H9 (cell line): Measurements from ENCODE around the gene OMA1. TPM values are rescaled to one million over a fixed set of nuclear protein-coding genes. Genes with fewer than 3 reads are reported as not detected.

ENCODE experiments used
- DNase-seq: peaks from one replicate; pipeline ENCODE4 v3.0.0-alpha.2; 2017
- H2AFZ ChIP-seq: one replicate; pipeline ENCODE4 v1.6.1; 2013; ENCODE audit warnings: mild to moderate bottlenecking, low read length, control low read depth, moderate library complexity
- H2AK5ac ChIP-seq: 2 replicates; pipeline ENCODE4 v1.6.1; 2013; ENCODE audit warnings: low read length, control low read depth, mixed read lengths; ENCODE audit not compliant: insufficient read length
- H2BK120ac ChIP-seq: one replicate; pipeline ENCODE4 v1.6.1; 2013; ENCODE audit warnings: low read depth, mild to moderate bottlenecking, low read length, control low read depth, inconsistent platforms; ENCODE audit not compliant: poor library complexity, severe bottlenecking
- H2BK12ac ChIP-seq: 2 replicates; pipeline ENCODE4 v1.6.1; 2013; ENCODE audit warnings: low read length, control low read depth, mixed read lengths, low read depth; ENCODE audit not compliant: insufficient read length
- H2BK15ac ChIP-seq: 2 replicates; pipeline ENCODE4 v1.6.1; 2013; ENCODE audit warnings: low read depth, low read length, control low read depth
- H2BK20ac ChIP-seq: one replicate; pipeline ENCODE4 v1.6.1; 2013; ENCODE audit warnings: low read depth, mild to moderate bottlenecking, low read length, control low read depth, inconsistent platforms; ENCODE audit not compliant: poor library complexity, severe bottlenecking
- H2BK5ac ChIP-seq: 2 replicates; pipeline ENCODE4 v1.6.1; 2013; ENCODE audit warnings: low read length, control low read depth, mixed read lengths; ENCODE audit not compliant: insufficient read length
- H3K14ac ChIP-seq: 2 replicates; pipeline ENCODE4 v1.6.1; 2013; ENCODE audit warnings: low read length, control low read depth; ENCODE audit not compliant: insufficient read depth
- H3K18ac ChIP-seq: 2 replicates; pipeline ENCODE4 v1.6.1; 2013; ENCODE audit warnings: low read depth, mild to moderate bottlenecking, mixed read lengths, low read length, control low read depth; ENCODE audit not compliant: insufficient read length
- H3K23ac ChIP-seq: 2 replicates; pipeline ENCODE4 v1.6.1; 2013; ENCODE audit warnings: low read length, control low read depth, mixed read lengths, low read depth; ENCODE audit not compliant: insufficient read length
- H3K23me2 ChIP-seq: 2 replicates; pipeline ENCODE4 v1.6.1; 2013; ENCODE audit warnings: low read depth, mild to moderate bottlenecking, mixed read lengths, low read length, control low read depth; ENCODE audit not compliant: insufficient read length, poor library complexity, severe bottlenecking
- H3K27ac ChIP-seq: 2 replicates; pipeline ENCODE4 v1.5.1; 2013; ENCODE audit warnings: low read length, control low read depth, mixed read lengths, low read depth; ENCODE audit not compliant: insufficient read length
- H3K27me3 ChIP-seq: 2 replicates; pipeline ENCODE4 v1.6.1; 2013; ENCODE audit warnings: low read length, control low read depth, inconsistent platforms; ENCODE audit not compliant: insufficient read depth
- H3K4ac ChIP-seq: 2 replicates; pipeline ENCODE4 v1.6.1; 2013; ENCODE audit warnings: low read depth, mild to moderate bottlenecking, control low read depth, inconsistent platforms, low read length, moderate library complexity
- H3K4me1 ChIP-seq: 2 replicates; pipeline ENCODE4 v1.6.1; 2013; ENCODE audit warnings: low read length, control low read depth, inconsistent platforms; ENCODE audit not compliant: insufficient read depth
- H3K4me2 ChIP-seq: 2 replicates; pipeline ENCODE4 v1.6.1; 2013; ENCODE audit warnings: low read length, control low read depth, mixed read lengths; ENCODE audit not compliant: insufficient read length, insufficient read depth
- H3K56ac ChIP-seq: 2 replicates; pipeline ENCODE4 v1.6.1; 2013; ENCODE audit warnings: low read depth, mild to moderate bottlenecking, mixed read lengths, low read length, control low read depth; ENCODE audit not compliant: insufficient read length
- H3K79me1 ChIP-seq: 2 replicates; pipeline ENCODE4 v1.6.1; 2013; ENCODE audit warnings: low read depth, mild to moderate bottlenecking, moderate library complexity, low read length, control low read depth, inconsistent platforms; ENCODE audit not compliant: insufficient read depth, poor library complexity, severe bottlenecking
- H3K79me2 ChIP-seq: 2 replicates; pipeline ENCODE4 v1.6.1; 2013; ENCODE audit warnings: low read length, control low read depth, inconsistent platforms; ENCODE audit not compliant: insufficient read depth
- H3K9ac ChIP-seq: 2 replicates; pipeline ENCODE4 v1.6.1; 2013; ENCODE audit warnings: low read length, control low read depth, mixed read lengths; ENCODE audit not compliant: insufficient read length; ENCODE audit errors: extremely low read depth
- H3K9me3 ChIP-seq: one replicate; pipeline ENCODE4 v1.6.1; 2013; ENCODE audit warnings: low read depth, low read length, inconsistent platforms; ENCODE audit not compliant: control insufficient read depth
- H3T11ph ChIP-seq: one replicate; pipeline ENCODE4 v1.6.1; 2013; ENCODE audit warnings: mild to moderate bottlenecking, low read length, control low read depth, inconsistent platforms
- H4K20me1 ChIP-seq: one replicate; pipeline ENCODE4 v1.6.1; 2013; ENCODE audit not compliant: control insufficient read depth, insufficient read length, insufficient read depth
- H4K5ac ChIP-seq: 2 replicates; pipeline ENCODE4 v1.6.1; 2013; ENCODE audit warnings: low read depth, mild to moderate bottlenecking, mixed read lengths, low read length, control low read depth; ENCODE audit not compliant: insufficient read length
- H4K8ac ChIP-seq: replicated peaks from 2 replicates; pipeline ENCODE4 v1.6.1; 2013; ENCODE audit warnings: low read length, control low read depth, mixed read lengths, low read depth; ENCODE audit not compliant: insufficient read length
- H4K91ac ChIP-seq: 2 replicates; pipeline ENCODE4 v1.6.1; 2013; ENCODE audit warnings: low read depth, mild to moderate bottlenecking, moderate library complexity, mixed read lengths, low read length, control low read depth; ENCODE audit not compliant: insufficient read length
- H3K27ac Mint-ChIP-seq, 3 experiments: 2 replicates in 2 of 3; 3 replicates in 1 of 3; pipeline ENCODE4 v1.8.0; 2020 to 2021; ENCODE audit warnings: mixed read lengths in 3 of 3, mild to moderate bottlenecking in 1 of 3, moderate library complexity in 1 of 3
- H3K27me3 Mint-ChIP-seq: 2 replicates; pipeline ENCODE4 v1.8.0; 2021; ENCODE audit warnings: low read depth, mild to moderate bottlenecking, moderate library complexity, mixed read lengths
- H3K36me3 Mint-ChIP-seq, 3 experiments: 2 replicates in 2 of 3; 3 replicates in 1 of 3; pipeline ENCODE4 v1.8.0; 2020 to 2021; ENCODE audit warnings: low read depth in 3 of 3, mixed read lengths in 3 of 3; ENCODE audit not compliant: insufficient read depth in 1 of 3
- H3K4me1 Mint-ChIP-seq, 2 experiments: 2 replicates each; pipeline ENCODE4 v1.8.0; 2020; ENCODE audit warnings: mixed read lengths in 2 of 2
- H3K4me3 Mint-ChIP-seq, 2 experiments: 2 replicates in 1 of 2; 3 replicates in 1 of 2; pipeline ENCODE4 v1.8.0; 2020 to 2021; ENCODE audit warnings: mild to moderate bottlenecking in 2 of 2, mixed read lengths in 2 of 2, moderate library complexity in 1 of 2
- H3K9me3 Mint-ChIP-seq, 2 experiments: 2 replicates in 1 of 2; 3 replicates in 1 of 2; pipeline ENCODE4 v1.8.0; 2020; ENCODE audit warnings: mild to moderate bottlenecking in 2 of 2, mixed read lengths in 2 of 2, moderate library complexity in 1 of 2
- CTCF ChIP-seq: fragments of 200-600 bp; sonication (generic); conservative IDR thresholded peaks from 3 replicates; pipeline ENCODE4 v1.8.0; 2021; ENCODE audit warnings: antibody characterized with exemption, mild to moderate bottlenecking
- whole genome bisulfite sequencing: extraction: QIAGEN DNeasy Blood & Tissue Kit; methylation state at CpG from one replicate; pipeline ENCODE4 v1.1.7; 2013; ENCODE audit warnings: missing lambda C conversion rate, low lambda C conversion rate, mixed read lengths; ENCODE audit not compliant: insufficient read length; ENCODE audit errors: extremely low coverage; 5-methylcytosine and 5-hydroxymethylcytosine counted together
- total RNA-seq: library from RNA; stranded (reverse); gene quantifications from 2 replicates; pipeline ENCODE4 v1.2.1, GENCODE V29; 2021

Gene OMA1
- total RNA-seq, 1 experiment from 2014 or later: 12.9 TPM

- no peak overlapping the region for H2BK120ac ChIP-seq
- no peaks in the 10 kb centered on the region; the same call in 1 of the 2 replicates for H3K4me1 ChIP-seq
- no peak overlapping the region for H2BK20ac ChIP-seq
- no peak overlapping the region for H3K4ac ChIP-seq
- H2BK12ac ChIP-seq: no peak overlapping the region
- H3K23me2 ChIP-seq: no peaks in the 10 kb centered on the region
- H2AK5ac ChIP-seq: no peak overlapping the region
- Mint-ChIP-seq H3K27me3 (peaks cover 13% of the 10 kb centered on the region), H3K36me3 (no peaks in the 10 kb centered on the region), H3K4me3 (no peak overlapping the region), H3K4me1 (peaks cover 2% of the 10 kb centered on the region in 2 experiments; a peak in 2 of 4 replicates), H3K27ac (no peak overlapping the region; a peak in 1 of 7 replicates), H3K9me3 (no peaks in the 10 kb centered on the region)
- no peak overlapping the region for H3K56ac ChIP-seq
- DNase-seq: no peak
- H3K23ac ChIP-seq: no peak overlapping the region
- H3K4me2 ChIP-seq: no peak overlapping the region
- no CpG with 5 or more reads among the region's 2 CpGs for WGBS
- no peak overlapping the region for H3K9ac ChIP-seq
- no peaks in the 10 kb centered on the region for H3K79me1 ChIP-seq
- H4K5ac ChIP-seq: no peak overlapping the region
- H4K91ac ChIP-seq: no peak overlapping the region
- H2BK5ac ChIP-seq: no peak overlapping the region
- H4K20me1 ChIP-seq: no peaks in the 10 kb centered on the region
- no peak overlapping the region for H3K14ac ChIP-seq
- H3K27me3 ChIP-seq: no peaks in the 10 kb centered on the region
- H3K79me2 ChIP-seq: no peaks in the 10 kb centered on the region
- no peak overlapping the region for H3T11ph ChIP-seq
- no peak overlapping the region for H3K27ac ChIP-seq
- no peak overlapping the region for H4K8ac ChIP-seq
- H3K9me3 ChIP-seq: no peaks in the 10 kb centered on the region
- no peak overlapping the region for H2AFZ ChIP-seq
- TF ChIP-seq CTCF: no peak
- H2BK15ac ChIP-seq: no peak overlapping the region
- H3K18ac ChIP-seq: no peak overlapping the region
Observed at GRCh38 chr1:58585166-58585565, 38.6 kb upstream of the OMA1 start.
